Measurements from ENCODE around the gene PLCL2.

PLCL2 gene

DNA sequence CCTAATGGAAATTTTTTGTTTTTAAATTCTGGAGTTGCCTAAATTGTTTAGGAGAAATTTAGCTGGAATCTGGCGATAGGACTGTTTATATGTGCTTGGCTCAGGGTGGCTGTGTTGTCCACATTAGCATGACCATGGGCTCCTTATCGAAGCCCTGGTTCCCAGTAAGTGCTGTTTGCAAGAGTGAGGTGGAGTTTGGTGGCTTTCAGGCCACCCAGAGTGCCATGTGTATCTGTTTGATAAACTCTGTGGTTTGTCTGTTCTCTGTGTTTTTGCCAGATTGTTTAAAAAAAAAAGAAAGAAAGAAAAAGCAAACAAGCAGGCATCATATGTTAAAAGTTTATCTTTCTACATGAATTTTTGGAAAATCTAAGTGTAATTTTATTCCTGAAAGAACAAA lies 51.5 kb downstream of the PLCL2 start:
- TF ChIP-seq, protein P1, sequence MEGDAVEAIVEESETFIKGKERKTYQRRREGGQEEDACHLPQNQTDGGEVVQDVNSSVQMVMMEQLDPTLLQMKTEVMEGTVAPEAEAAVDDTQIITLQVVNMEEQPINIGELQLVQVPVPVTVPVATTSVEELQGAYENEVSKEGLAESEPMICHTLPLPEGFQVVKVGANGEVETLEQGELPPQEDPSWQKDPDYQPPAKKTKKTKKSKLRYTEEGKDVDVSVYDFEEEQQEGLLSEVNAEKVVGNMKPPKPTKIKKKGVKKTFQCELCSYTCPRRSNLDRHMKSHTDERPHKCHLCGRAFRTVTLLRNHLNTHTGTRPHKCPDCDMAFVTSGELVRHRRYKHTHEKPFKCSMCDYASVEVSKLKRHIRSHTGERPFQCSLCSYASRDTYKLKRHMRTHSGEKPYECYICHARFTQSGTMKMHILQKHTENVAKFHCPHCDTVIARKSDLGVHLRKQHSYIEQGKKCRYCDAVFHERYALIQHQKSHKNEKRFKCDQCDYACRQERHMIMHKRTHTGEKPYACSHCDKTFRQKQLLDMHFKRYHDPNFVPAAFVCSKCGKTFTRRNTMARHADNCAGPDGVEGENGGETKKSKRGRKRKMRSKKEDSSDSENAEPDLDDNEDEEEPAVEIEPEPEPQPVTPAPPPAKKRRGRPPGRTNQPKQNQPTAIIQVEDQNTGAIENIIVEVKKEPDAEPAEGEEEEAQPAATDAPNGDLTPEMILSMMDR (conservative IDR thresholded peaks at IDR 0.05; ENCODE audit: low read depth): no peak
- ChIA-PET CTCF (no interaction called here), POLR2A (ENCODE audit: low non-redundant PET) (no interaction called here)
- no peak for DNase-seq (ENCODE audit: low spot score)
- H3K27ac ChIP-seq: no peak overlapping the region

DNA sequence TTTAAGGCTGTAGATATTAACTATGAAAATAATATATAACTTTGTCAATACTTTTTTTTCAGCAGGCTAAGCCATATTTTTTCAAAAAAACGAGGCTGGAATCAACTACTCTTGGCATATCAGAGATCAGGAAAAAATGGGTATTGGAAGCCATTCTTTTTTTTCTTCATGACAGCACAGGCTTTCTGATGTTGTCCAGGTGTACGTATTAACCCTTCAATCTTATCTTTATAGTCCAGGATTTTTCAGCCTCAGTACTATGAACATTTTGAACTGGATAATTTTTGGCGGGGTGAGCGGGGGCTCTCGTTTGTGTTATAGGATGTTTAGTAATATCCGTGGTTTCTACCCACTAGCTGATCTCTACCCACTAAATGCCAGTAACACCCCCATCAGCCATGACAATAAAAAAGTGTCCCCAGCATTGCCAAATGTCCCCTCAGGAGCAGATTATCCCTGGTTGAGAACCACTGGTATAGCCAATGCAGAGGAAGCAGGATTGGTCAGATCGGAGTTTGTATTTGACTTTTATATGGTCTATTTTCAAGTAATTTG lies 52.0 kb downstream of the PLCL2 start:
- POLR2A ChIA-PET (ENCODE audit: low non-redundant PET): no interaction called here
- TF ChIP-seq, protein P1 (conservative IDR thresholded peaks at IDR 0.05; ENCODE audit: low read depth): no peak
- CTCF ChIA-PET: no interaction called here
- no peak overlapping the region for H3K27ac ChIP-seq
- no peak for DNase-seq (ENCODE audit: low spot score)

DNA sequence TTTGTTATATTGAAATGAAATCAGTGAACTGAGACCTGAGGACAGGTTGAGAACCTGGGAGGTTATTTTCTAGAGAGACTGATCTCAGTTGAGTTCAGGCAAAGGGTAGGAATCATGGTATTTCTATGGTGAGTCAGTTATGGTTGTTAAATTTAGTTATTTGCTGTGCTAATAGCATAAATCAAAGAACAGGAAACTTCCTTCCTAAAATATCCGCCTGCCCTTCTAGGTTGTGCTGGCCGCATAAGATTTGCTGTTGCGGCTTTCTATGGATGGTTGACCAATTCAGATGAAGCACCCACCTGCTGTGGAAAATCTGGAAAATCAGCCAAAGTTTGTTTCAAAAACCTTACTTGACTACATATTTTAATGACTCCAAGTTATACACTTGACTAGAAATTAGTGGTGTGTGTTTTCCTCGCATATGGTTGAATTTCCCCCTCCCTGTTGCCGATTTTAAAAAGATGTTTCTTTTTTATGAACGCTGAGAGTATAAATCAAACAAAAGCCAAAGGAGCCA lies 52.6 kb downstream of the PLCL2 start:
- no peak for DNase-seq (ENCODE audit: low spot score)
- no peak overlapping the region for H3K27ac ChIP-seq
- TF ChIP-seq, protein P1 (conservative IDR thresholded peaks at IDR 0.05; ENCODE audit: low read depth): no peak
- ChIA-PET POLR2A (ENCODE audit: low non-redundant PET) (no interaction called here), CTCF (no interaction called here)

DNA sequence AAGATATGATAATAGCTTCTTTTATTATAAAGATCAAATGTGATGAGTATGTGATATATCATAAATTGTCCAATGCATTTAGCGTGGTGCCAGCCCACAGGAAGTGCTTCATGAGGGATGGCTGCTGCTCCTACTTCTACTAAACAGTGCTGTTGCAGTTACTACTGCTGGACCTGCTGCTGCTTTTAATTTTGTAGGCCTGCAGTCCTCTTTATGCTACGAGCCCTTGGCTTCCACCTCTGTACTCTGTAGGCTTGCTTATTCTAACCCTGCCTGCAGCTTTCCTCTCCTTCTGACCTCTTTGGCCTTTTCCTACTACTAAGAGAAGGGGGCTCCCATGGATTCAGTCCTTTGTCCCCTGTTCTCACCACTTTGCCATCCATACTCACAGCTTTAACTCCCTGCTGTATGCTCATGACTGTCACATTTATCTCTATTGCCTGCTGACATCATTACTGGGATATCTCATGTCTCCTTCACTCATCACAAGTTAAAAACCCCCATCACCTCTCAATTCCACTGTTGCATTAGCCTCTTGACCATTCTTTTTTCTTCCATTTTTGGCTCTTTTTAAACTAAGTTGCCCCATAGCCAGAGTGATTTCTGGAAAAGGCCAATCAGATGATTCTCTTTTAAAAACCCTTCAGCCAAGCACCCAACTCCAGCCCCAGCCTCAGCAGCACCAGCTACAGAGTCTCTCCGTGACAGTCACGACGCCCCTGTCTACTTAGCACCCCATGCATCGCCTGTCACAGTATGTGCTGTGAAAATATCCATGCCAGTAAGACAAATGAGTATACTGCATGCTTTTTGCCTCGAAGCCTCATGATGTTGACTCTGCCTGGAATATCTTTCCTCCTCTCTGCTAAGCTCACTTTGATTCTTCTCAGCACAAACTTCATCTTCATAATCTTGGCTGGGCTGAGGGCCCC lies 56.3 kb downstream of the PLCL2 start:
- ChIA-PET POLR2A (ENCODE audit: low non-redundant PET) (no interaction called here), CTCF (no interaction called here)
- no peak for DNase-seq (ENCODE audit: low spot score)
- TF ChIP-seq, protein P1 (conservative IDR thresholded peaks at IDR 0.05; ENCODE audit: low read depth): no peak
- H3K27ac ChIP-seq: no peak overlapping the region

DNA sequence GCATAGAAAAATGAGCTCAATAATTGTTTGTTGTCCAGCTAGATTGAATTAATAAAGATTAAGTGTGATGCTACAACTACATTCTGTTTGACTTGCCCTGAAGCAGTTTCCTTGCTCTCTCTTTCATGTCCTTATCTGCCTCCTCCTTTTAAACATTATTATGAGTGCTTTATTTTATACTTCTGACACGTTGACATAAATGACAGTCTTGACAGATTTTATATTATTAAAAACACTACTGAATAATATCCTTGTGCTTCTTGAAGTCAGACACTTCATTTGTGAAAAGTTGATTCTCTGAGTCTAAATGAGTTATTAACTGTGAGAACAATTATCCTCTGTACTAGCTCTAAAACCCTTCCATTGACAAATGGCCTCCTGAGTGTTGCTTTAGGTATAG lies 58.2 kb downstream of the PLCL2 start:
- ChIA-PET CTCF (no interaction called here), POLR2A (ENCODE audit: low non-redundant PET) (no interaction called here)
- no peak overlapping the region for H3K27ac ChIP-seq
- TF ChIP-seq, protein P1 (conservative IDR thresholded peaks at IDR 0.05; ENCODE audit: low read depth): no peak
- no peak for DNase-seq (ENCODE audit: low spot score)

DNA sequence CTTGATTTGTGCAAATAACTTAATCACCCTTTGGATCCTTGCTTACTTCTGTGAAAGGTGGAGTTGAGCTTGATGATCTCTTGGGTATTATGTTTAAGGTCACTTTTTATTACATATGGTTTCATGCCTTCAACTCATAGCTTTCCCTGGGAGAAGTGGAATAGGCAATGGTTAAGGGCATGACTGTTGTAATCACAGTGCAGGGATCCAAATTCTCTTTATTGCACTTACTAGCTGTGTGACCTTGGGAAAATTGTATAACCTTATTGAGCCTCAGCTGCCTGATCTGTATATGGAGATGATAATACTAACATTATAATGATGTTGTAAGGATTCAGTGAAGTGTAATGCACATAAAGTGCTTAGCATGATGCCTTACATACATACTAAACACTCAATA lies 59.1 kb downstream of the PLCL2 start:
- no peak overlapping the region for H3K27ac ChIP-seq
- ChIA-PET POLR2A (ENCODE audit: low non-redundant PET) (no interaction called here), CTCF (no interaction called here)
- TF ChIP-seq, protein P1 (conservative IDR thresholded peaks at IDR 0.05; ENCODE audit: low read depth): no peak
- DNase-seq (ENCODE audit: low spot score): no peak

Measured in RWPE1 (cell line).